Kidney glomerular epithelial cell (primary cell): ENCODE data around the gene IL32.

Source experiments
- DNase-seq: peaks from one replicate; lab custom pipeline; 2025; lab: John Stamatoyannopoulos, UW

Gene IL32

GRCh38 chr16:3065069-3065741 is at the start of gene IL32:
IL32 (plus strand) TSS chr16:3065640; CDS start chr16:3065812, 172 bp downstream.
- DNase-seq, result peak; percentile 83

- DNase-seq, result no peak
Observed at GRCh38 chr16:3015865-3016521, 49.4 kb upstream of the IL32 start.

GRCh38 chr16:3017344-3017743 is 48.1 kb upstream of the IL32 start:
- DNase-seq, result no peak

- DNase-seq, result no peak
Observed at GRCh38 chr16:3017794-3018506, 47.5 kb upstream of the IL32 start, which contains the start of gene CLDN6. CLDN6 (minus strand) TSS chr16:3018183; CDS start chr16:3016021, 2,162 bp downstream.

- DNase-seq, result no peak
Observed at GRCh38 chr16:3019594-3020246, 45.7 kb upstream of the IL32 start.

- DNase-seq, result peak; percentile 43
Observed at GRCh38 chr16:3020247-3020603, 45.2 kb upstream of the IL32 start, which contains the start of gene TNFRSF12A. TNFRSF12A (plus strand) TSS chr16:3020368; CDS start chr16:3020398, 30 bp downstream.

GRCh38 chr16:3020604-3021448 is 44.6 kb upstream of the IL32 start:
- peak; percentile 89 for DNase-seq

GRCh38 chr16:3021449-3022207 is 43.8 kb upstream of the IL32 start:
- peak; percentile 91 for DNase-seq

- peak; percentile 94 for DNase-seq
Observed at GRCh38 chr16:3022208-3022683, 43.2 kb upstream of the IL32 start.

- DNase-seq, result no peak
Observed at GRCh38 chr16:3022684-3023414, 42.6 kb upstream of the IL32 start.

GRCh38 chr16:3023415-3023668 is 42.1 kb upstream of the IL32 start:
- peak; percentile 93 for DNase-seq

- DNase-seq, result peak; percentile 98
Observed at GRCh38 chr16:3023669-3024478, 41.6 kb upstream of the IL32 start, which contains the start of the genes HCFC1R1 and THOC6. HCFC1R1 (minus strand) TSS chr16:3023942; CDS start chr16:3023941, 1 bp downstream. THOC6 (plus strand) TSS chr16:3024035; CDS start chr16:3024327, 292 bp downstream.

GRCh38 chr16:3025032-3026002 is 40.1 kb upstream of the IL32 start:
- no peak for DNase-seq

- DNase-seq, result no peak
Observed at GRCh38 chr16:3026003-3026378, 39.4 kb upstream of the IL32 start.

GRCh38 chr16:3026609-3027488 is 38.6 kb upstream of the IL32 start:
- DNase-seq, result no peak

- DNase-seq, result no peak
Observed at GRCh38 chr16:3027489-3027795, 38.0 kb upstream of the IL32 start.
